GDM1 (cell line): Measurements from ENCODE around the gene IL31.
"Not testable (repeated sequence)": the region's sequence is repeated elsewhere in the genome, so short reads cannot be mapped to it uniquely, and the experiment has no call there.

Experiments used
- DNase-seq: peaks from one replicate; lab custom pipeline; 2025; lab: John Stamatoyannopoulos, UW

IL31 gene

DNA sequence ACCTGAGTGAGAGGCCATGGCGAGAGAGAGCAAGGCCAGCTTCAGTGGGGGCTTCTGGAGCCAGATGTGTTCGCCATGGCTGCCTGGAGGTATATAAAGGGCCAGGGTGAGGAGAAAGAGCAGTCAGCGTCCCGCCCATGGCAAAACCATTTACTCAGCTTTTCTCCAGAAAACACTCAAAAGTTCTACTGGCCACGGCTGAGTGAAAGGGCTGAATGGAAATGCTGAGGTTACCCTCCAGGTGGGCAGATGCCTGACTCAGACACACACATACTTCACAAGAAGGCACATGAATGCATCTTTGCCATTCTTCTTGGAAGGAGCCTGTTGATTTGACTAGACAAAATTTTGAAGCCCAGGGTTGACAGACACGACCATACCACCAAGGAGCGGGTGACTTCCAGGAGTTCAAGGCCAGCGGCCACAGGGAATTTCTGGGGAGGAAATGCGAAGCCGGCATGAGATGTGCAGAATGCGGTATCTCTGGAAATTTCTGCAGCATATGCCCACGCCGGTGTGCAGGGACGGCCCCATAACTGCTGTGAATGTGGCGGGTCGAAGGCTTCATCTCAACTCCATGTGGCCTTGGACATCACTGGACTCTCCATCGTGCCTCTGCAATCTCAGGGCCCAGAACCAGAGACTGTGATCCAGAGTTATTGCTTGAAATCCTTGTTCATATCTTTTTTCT, at the start of gene IL31:
IL31 (minus strand) TSS at position 67 of the 691 bp plus-strand sequence; CDS start at position 18, 49 bp downstream.
- no peak for DNase-seq

DNA sequence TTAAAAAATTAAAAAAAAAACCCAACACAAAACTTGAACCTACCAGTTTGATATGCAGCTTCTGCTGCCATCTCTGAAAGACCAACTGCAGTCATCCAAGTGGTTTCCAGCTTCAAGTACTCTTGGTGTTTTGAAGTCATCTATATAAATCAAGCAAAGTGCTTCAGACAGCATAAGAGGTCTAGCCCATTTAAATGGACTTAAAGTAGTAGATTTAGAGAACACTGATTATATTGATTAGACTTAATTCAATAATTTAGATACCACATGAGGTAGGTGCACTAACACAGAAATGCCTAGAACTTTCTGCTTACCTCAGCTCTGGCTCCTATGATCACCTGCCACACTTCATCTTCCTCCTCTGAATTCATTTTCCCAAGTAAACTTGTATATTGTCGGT, 42.4 kb upstream of the IL31 start:
- no peak for DNase-seq

DNA sequence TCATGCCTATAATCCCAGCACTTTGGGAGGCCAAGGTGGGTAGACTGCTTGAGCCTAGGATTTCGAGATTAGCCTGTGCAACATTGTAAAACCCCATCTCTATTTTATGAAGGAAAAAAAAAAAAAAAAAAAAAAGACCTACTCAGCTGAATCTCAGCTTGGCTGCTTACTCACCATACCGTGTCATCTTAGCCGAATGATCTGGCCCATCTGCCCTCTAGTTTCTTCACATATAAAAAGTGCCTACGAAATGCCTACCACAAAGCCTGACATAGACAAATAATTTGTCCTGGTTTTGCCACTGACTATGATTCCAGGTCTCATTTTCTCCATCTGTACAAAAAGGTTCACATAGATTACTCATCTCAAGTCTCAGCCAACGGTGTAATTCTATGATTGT, 41.8 kb upstream of the IL31 start:
- no peak for DNase-seq

DNA sequence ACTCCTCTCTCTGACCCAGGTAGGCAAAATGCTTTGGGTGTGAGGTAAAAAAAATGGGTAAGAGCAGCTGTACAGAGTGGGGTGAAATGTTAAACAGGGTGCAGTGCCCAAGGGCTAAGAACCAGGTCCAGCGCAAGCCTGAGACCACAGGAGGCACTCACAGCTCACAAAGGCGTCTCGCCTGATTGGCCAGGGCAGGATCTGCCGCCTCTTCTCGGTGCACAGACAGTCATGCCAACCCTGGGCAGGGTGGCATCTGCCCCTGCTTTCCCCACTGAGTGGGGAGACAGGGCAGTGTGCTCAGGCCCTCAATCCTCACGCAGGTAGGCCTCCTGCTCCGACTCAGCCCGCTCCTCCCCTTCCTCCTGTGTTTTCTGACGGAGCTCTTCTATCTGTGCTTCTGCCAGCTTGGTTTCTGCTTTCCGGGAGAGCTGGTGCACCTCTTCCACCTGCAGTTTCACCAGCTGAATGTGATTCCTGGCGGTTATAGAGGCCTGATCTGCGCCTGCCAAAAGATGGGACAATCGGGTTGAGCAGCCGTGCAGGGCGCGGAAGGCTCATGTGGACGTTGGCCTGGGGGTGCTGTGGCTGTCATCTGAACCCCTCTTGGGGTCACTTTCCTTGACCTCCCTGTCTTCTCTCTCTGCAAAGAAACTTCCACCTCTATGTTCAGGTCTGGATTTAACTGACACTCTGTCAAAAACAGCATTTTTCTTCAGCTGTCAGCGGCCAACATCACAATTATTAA, 34.2 kb upstream of the IL31 start:
- no peak for DNase-seq

DNA sequence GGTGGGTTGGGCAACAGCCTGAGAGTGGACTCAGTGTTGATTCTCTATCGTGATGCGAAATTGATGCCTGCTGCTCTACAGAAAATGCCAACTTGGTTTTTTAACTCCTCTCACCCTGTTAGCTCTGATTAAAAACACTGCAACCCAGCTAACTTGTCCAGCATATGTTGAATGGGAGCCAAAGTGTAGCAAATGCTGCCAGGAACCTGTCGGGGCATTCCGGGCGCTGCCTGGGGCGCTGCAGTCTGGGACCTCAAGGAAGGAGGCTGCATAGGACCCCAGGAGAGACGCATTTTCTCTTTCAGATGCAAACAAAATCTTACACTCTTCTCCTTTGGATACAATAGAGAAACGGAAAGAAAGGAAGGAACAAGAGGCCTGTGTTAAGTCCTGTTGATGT, 33.4 kb upstream of the IL31 start:
- no peak for DNase-seq

DNA sequence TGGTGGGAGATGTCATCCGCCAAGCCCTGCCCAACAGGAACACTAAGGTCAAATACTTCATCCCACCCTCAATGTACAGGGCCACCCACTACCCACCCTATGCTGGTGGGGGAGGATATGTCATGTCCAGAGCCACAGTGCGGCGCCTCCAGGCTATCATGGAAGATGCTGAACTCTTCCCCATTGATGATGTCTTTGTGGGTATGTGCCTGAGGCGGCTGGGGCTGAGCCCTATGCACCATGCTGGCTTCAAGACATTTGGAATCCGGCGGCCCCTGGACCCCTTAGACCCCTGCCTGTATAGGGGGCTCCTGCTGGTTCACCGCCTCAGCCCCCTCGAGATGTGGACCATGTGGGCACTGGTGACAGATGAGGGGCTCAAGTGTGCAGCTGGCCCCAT, 33.0 kb upstream of the IL31 start:
- no peak for DNase-seq

DNA sequence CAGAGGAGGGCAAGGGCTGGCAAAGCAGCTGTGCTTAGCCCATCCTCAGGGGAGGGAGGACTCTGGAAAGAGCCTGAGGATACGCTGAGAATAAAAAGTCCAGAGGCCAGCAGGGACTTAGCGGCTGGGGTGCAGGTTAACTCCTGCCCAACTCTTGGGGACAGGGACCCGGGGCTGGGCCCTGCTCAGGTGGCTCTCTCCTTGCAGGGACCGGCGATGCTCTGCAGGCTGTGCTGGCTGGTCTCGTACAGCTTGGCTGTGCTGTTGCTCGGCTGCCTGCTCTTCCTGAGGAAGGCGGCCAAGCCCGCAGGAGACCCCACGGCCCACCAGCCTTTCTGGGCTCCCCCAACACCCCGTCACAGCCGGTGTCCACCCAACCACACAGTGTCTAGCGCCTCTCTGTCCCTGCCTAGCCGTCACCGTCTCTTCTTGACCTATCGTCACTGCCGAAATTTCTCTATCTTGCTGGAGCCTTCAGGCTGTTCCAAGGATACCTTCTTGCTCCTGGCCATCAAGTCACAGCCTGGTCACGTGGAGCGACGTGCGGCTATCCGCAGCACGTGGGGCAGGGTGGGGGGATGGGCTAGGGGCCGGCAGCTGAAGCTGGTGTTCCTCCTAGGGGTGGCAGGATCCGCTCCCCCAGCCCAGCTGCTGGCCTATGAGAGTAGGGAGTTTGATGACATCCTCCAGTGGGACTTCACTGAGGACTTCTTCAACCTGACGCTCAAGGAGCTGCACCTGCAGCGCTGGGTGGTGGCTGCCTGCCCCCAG, 32.3 kb upstream of the IL31 start:
- DNase-seq, result no peak

DNA sequence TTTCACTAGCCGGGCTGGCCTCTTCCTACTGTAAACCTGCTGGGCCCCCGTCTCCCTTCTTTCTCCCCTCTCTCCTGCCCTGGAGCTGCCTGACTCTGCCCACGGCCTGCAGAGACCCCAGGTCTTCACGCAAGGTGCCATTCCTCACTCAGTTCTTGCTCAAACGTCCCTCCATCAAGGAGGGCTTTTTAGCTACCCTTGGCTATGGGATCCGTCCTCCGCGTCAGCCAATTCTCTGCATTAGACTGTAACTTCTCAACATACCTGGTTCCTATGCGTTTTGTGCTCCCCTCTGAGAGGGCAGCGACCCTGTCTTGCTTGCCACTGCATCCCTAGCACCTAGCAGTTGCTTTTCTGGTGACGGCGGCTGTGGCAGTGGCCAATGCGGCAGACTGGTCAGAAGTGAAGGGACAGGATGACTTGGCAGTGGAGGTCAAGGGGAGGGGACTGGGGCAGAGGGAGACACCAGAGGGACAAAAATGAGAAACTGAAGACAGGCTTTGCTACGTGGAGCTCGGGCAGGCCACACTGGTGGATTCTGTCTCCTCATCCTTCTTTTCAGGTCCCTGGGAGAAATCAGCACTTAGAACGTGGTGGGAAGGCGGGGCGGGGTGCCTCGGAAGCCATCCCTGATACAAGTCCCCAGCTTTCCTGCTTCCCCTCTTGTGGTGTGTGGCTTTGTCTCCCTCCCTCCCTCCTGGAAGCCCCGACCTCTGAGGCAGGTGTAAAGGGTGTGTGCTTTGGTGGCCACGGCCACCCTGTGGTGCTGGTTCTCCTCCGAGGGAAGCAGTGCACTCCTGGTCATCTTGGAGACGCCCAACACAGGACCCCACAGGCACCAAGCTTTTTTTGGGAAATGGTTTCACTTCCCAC, 31.3 kb upstream of the IL31 start:
- DNase-seq, result no peak

DNA sequence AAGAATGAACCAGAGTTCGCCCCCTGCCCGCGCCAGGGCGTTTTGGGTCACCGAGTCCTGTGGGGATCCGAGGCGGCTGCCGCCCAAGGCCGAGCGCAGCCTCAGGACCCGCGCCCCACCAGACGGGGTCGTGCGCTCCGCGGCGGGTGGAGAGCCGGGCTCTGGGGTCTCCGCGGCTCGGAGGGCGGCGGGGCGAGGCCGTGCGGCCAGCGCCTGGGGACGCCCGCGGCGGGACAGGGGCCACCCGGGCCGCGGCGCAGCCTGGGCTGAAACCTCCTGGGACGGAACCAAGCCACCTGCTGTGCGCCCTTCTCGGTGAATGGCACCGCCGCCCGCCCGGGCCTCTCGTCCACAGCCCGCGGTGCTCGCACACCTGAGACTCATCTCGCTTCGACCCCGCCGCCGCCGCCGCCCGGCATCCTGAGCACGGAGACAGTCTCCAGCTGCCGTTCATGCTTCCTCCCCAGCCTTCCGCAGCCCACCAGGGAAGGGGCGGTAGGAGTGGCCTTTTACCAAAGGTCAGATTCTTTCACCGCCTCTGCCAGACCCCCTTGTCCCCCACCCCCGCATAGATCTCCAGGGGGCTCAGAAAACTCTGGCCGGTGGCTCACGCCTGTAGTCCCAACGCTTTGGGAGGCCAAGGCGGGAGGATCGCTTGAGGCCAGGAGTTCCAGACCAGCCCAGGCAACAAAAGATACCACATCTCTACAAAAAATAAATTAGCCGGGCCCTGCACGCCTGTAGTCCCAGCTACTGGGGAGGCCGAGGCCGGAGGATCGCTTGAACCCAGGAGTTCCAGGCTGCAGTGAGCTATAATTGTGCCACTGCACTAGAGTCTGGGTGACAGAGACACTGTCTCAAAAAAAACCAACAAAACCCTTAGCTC, 30.4 kb upstream of the IL31 start:
- DNase-seq, result no peak

DNA sequence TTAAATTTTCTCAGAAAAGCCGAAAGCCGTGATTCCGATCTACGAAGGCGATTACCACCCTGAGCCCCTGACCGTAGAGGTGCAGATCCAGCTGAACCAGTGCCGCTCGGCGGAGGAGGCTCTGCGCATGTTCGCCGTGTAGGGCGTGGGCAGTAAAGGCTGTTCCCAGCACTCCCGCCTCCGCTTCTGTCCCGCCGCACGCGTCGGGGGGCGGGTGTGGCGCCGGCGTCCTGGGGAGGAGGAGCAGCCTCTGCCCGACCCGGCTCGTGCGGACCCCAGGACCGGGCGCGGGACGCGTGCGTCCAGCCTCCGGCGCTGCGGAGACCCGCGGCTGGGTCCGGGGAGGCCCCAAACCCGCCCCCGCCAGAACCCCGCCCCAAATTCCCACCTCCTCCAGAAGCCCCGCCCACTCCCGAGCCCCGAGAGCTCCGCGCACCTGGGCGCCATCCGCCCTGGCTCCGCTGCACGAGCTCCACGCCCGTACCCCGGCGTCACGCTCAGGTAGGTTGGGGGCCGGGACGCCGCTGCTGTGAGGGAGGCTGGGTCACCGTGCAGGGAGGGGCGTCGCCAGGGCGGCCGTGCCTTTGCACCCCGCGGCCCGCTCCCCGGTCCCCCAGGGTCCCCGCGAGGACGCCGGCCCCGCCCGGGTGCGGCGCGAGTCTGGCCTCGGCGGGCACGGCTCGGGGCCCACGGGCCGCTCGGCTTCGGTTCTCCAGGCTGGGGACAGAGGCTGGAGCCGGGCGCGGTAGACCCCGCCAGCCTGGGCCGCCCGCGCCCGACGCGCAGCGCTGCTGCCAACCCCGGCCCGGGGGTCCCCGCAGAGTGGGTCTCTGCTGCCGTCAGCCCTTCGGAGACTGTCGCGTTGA, 29.5 kb upstream of the IL31 start, which contains the start of gene B3GNT4:
B3GNT4 (plus strand) TSS at position 409 of the 866 bp plus-strand sequence. CDS start 910 bp downstream, outside the sequence.
- DNase-seq, result no peak

DNA sequence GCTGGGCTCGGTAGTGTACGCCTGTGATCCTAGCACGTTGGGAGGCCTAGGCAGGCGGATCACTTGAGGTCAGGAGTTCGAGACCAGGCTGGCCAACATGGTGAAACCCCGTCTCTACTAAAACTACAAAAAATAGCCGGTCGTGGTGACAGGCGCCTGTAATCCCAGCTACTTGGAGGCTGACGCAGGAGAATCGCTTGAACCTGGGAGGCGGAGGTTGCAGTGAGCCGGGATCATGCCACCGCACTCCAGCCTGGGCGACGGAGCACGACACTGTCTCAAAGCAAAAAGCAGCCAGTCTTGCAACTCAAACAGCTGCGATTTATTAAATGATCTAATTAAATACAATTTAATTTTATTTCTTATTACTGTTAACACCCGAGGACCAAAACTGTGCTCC, 28.8 kb upstream of the IL31 start:
- DNase-seq, result not testable (repeated sequence)

DNA sequence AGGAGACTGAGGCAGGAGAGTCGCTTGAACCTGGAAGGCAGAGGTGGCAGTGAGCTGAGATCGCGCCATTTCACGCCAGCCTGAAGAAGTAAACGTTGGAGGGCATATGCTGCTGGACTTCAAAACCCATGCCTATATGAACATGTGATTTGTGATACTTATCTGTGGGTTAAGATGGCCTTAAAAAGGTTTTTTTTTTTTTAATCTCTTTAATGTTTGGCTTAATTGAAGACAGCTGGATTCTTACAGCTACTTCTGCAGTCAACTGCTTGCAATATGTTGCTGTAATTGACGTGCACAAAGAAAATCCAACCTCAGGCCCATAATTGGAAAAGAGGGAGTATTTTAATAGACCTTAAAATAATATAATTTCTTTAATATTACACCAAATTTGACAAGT, 28.0 kb upstream of the IL31 start:
- no peak for DNase-seq

DNA sequence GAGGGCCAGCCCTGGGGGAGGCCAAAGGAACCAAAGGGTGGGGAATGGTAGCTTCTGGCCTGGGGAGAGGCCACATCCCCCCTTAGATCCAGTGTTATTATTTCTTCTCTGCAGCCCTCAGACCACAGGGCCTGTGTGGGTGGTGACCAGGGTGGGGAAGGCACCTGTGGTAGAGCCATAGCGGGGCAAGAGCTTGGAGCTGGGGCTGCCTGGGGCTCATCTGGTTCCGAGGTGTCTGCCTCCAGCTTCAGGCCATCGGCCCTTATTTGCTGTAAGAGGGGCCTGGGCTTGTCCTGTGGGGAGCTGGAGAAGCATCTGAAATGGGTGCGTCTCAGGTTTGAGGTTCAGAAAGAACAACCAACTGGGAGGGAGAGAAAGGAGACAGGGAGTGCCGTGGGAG, 27.4 kb upstream of the IL31 start:
- DNase-seq, result no peak

DNA sequence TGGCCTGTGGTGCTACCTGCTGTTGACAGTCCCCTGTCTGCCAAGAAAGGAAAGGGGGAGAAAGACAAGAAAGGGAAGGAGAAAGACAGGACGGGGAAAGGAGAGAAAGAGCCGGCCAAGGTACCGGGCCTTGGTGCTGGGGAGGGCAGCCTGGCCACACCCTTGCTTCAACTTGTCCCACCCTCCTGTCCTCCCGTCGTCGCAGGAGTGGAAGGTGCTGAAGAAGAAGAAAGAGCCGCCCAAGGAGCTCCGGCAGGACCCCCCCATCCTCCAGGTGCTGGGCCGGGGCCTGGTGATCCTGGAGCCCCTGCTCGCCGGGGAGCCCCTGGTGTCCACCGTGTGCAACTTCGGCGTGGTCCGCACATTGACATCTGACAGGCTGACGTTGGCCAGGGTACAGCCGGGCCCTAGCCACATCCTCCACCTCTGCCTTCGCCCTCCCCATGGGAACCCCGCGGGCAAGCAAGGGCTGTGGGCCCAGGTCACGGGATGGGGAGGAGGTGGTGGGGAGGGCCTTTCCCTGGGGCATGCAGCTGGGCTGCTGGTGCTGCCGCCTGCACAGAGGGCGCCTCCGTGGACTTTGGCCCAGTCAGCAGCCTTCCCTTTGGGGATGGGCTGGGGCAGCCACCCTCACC, 26.6 kb upstream of the IL31 start:
- no peak for DNase-seq

DNA sequence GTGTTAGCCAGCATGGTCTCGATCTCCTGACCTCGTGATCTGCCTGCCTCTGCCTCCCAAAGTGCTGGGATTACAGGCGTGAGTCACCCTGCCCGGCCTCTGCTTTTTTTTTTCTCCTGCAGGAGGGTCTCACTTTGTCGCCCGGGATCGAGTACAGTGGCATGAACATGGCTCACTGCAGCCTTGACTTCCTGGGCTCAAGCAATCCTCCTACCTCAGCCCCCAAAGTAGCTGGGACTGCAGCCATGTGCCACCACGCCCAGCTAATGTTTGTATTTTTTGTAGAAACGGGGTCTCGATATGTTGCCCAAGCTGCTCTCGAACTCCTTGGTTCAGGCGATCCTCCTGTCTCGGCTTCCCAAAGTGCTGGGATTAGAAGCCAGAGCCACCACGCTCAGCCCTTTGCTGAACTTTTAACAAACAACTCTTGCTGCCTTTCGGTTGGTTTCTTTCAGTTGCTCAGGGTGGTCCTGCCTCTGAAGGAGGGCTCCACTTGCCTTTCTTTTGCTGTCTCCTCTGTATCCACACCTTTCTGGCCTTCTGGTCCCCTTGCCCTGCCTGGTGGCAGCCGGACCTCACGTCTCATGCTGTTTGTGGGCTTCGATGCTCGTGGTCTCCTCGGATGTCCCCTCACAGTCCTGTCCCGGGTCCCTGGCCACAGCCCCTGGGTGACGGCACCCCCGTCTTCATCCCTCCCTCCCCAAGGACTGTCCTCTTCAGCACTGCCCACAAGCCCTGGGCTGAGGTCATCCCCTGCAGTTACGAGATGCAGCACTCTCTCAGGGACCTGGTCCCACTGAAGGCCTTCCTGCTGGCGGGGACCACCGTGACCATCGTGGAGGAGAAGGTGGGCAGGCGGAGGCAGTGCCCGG, 25.7 kb upstream of the IL31 start:
- DNase-seq, result no peak

DNA sequence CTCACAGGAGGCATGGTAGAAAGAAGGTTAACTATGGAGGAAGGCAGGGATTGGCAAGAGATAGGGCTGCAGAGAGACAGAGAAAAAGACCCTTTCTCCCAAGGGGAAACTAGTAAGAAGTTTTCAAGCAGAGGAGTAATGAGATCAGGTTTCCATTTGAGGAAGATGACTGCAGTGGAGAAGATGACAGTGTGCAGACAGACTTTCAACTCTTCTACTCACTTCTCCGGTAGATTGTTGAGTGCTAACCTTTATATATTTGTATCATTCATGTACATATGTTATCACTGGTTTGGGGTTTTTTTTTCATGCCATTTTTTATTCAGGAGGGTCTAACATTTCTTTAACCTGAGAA, 23.6 kb upstream of the IL31 start:
- no peak for DNase-seq

DNA sequence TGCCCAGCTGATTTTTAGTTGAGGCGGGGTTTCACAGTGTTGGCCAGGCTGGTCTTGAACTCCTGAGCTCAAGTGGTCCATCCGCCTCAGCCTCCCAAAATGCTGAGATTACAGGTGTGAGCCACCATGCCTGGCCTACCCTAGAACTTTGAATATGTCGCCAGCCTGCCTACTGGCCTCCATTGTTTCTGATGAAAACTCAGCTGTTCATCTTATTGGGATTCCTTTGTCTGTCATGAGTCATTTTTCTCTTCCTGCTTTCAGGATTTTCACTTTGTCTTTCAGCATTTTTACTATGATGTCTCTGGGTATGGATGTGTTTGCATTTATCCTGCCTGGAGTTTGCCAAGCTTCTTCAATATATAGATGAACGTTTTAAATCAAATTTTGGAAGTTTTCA, 21.4 kb upstream of the IL31 start:
- no peak for DNase-seq

DNA sequence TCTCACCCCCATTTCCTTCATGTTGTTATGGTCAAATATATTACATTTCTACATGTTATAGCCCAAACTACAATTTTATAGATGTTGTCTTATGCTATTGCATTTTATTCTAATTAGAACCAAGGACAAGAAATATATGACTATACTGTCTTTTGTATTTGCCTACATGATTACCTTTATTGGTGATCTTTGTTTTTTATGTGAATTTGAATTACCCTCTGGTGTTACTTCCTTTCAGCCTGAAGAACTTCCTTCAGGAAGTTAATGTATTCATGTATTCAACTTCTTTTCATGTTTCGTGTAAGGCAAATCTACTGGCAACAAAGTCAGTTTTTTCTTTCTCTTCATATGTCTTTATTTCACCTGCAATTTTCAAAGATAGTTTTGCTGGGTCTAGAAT, 20.8 kb upstream of the IL31 start:
- no peak for DNase-seq
